A549 (cell line): ENCODE data around the gene RPS6KA2. TPM values are rescaled to one million over a fixed set of nuclear protein-coding genes. Genes with fewer than 3 reads are reported as not detected.

Experiments used
- ATAC-seq, 2 experiments: fragments of 200-7000 bp in 1 of 2; fragments of >200 bp in 1 of 2; cut with Nextera tagmentation in 1 of 2; cut with Tn5 transposase in 1 of 2; 3 replicates each; pipeline versions ENCODE4 v1.8.0 to v1.9.1; 2018 to 2020; ENCODE audit warnings: mild to moderate bottlenecking in 1 of 2, moderate library complexity in 1 of 2
- CTCF ChIA-PET: fragments of 300-600 bp; sonication (Branson Sonifier 250); formaldehyde crosslinking; extraction: SDS; loops from one replicate; lab custom pipeline; 2021; ENCODE audit warnings: antibody characterized with exemption, inconsistent platforms; lab: Yijun Ruan, JAX
- POLR2A ChIA-PET: fragments of 350-600 bp; formaldehyde crosslinking; extraction: SDS; loops from one replicate; lab custom pipeline; 2021; ENCODE audit warnings: antibody characterized with exemption, inconsistent platforms; lab: Yijun Ruan, JAX
- DNase-seq, 2 experiments: peaks; one replicate each; pipeline versions ENCODE4 v3.0.0 to v3.0.0-alpha.2; 2011 to 2016; ENCODE audit warnings: low read depth in 1 of 2, low spot score in 1 of 2
- FAIRE-seq: peaks from 2 replicates; lab custom pipeline; 2011; peaks lifted over from hg19 to GRCh38; lab: Jason Lieb, UNC
- H3K27ac ChIP-seq, 2 experiments: fragments of >200 bp; sonication (Bioruptor Twin); formaldehyde crosslinking; 3 replicates each; pipeline ENCODE4 v1.5.1; 2016 to 2017
- H3K4me1 ChIP-seq: fragments of >200 bp; sonication (Bioruptor Twin); formaldehyde crosslinking; 3 replicates; pipeline ENCODE4 v1.6.1; 2016
- H3K4me2 ChIP-seq: fragments of >200 bp; sonication (Bioruptor Twin); formaldehyde crosslinking; 3 replicates; pipeline ENCODE4 v1.6.1; 2016
- H3K4me3 ChIP-seq: fragments of >200 bp; sonication (Bioruptor Twin); formaldehyde crosslinking; 3 replicates; pipeline ENCODE4 v1.5.1; 2016
- H3K9me3 ChIP-seq: fragments of >200 bp; sonication (Bioruptor Twin); formaldehyde crosslinking; 3 replicates; pipeline ENCODE4 v1.6.1; 2016
- BCL3 ChIP-seq: fragments of >200 bp; sonication (Bioruptor Twin); formaldehyde crosslinking; IDR thresholded peaks from 3 replicates; pipeline ENCODE4 v1.6.1; 2016
- BHLHE40 ChIP-seq: IDR thresholded peaks from 2 replicates; pipeline ENCODE4 v1.6.1; 2012; ENCODE audit warnings: low read depth, low read length, inconsistent platforms
- CBX2 ChIP-seq: fragments of 200-600 bp; sonication (generic); IDR thresholded peaks from 2 replicates; pipeline ENCODE4 v1.6.1; 2016; ENCODE audit warnings: low read depth, mild to moderate bottlenecking, borderline replicate concordance
- CEBPB ChIP-seq, 2 experiments: fragments of >200 bp in 1 of 2; sonication (Bioruptor Twin) in 1 of 2; formaldehyde crosslinking in 1 of 2; IDR thresholded peaks; 2 replicates each; pipeline ENCODE4 v1.6.1; 2012 to 2016
- E2F6 ChIP-seq: IDR thresholded peaks from 2 replicates; pipeline ENCODE4 v1.6.1; 2012; ENCODE audit warnings: low read depth, borderline replicate concordance
- EHF ChIP-seq: fragments of 250-450 bp; sonication (Bioruptor Pico); IDR thresholded peaks from 2 replicates; pipeline ENCODE4 v1.5.0; 2020; ENCODE audit warnings: mild to moderate bottlenecking
- EP300 ChIP-seq, 2 experiments: fragments of >200 bp; sonication (Bioruptor Twin); formaldehyde crosslinking; IDR thresholded peaks; 2 replicates in 1 of 2; 3 replicates in 1 of 2; pipeline ENCODE4 v1.6.1; 2016 to 2017
- ESRRA ChIP-seq: fragments of 150-350 bp; IDR thresholded peaks from 2 replicates; pipeline ENCODE4 v1.6.1; 2014; ENCODE audit warnings: mild to moderate bottlenecking, low read length, borderline replicate concordance
- FOSL2 ChIP-seq, 2 experiments: fragments of 450-650 bp in 1 of 2; fragments of >200 bp in 1 of 2; sonication (Bioruptor Twin) in 1 of 2; formaldehyde crosslinking; IDR thresholded peaks; 2 replicates each; pipeline versions ENCODE4 v1.5.0 to v1.6.1; 2016 to 2020; ENCODE audit warnings: mild to moderate bottlenecking in 1 of 2, moderate library complexity in 1 of 2
- FOXS1 ChIP-seq: fragments of 250-450 bp; sonication (Bioruptor Pico); IDR thresholded peaks from 2 replicates; pipeline ENCODE4 v1.5.0; 2020; ENCODE audit warnings: mild to moderate bottlenecking, moderate library complexity
- GATA3 ChIP-seq: IDR thresholded peaks from 2 replicates; pipeline ENCODE4 v1.6.1; 2012; ENCODE audit warnings: borderline replicate concordance
- HDAC2 ChIP-seq: fragments of 200-600 bp; sonication (generic); IDR thresholded peaks from 2 replicates; pipeline ENCODE4 v1.6.1; 2016
- KDM1A ChIP-seq: fragments of 200-600 bp; sonication (generic); IDR thresholded peaks from 2 replicates; pipeline ENCODE4 v1.6.1; 2016; ENCODE audit warnings: low read depth, mild to moderate bottlenecking
- KDM5A ChIP-seq: fragments of 200-600 bp; sonication (generic); IDR thresholded peaks from 2 replicates; pipeline ENCODE4 v1.6.1; 2016; ENCODE audit warnings: antibody characterized with exemption, mild to moderate bottlenecking
- MYC ChIP-seq: IDR thresholded peaks from 2 replicates; pipeline ENCODE4 v1.6.1; 2012; ENCODE audit warnings: mild to moderate bottlenecking, inconsistent platforms, low read length, improper control_type of control experiment, borderline replicate concordance
- NFE2L2 ChIP-seq: fragments of 150-350 bp; conservative IDR thresholded peaks from 2 replicates; pipeline ENCODE4 v1.6.1; 2014; ENCODE audit warnings: low read length
- NPAS2 ChIP-seq: fragments of 250-450 bp; sonication (Bioruptor Pico); IDR thresholded peaks from 2 replicates; pipeline ENCODE4 v1.8.0; 2022; ENCODE audit warnings: mild to moderate bottlenecking, moderate library complexity, borderline replicate concordance
- PHF8 ChIP-seq: fragments of 200-600 bp; sonication (generic); IDR thresholded peaks from 2 replicates; pipeline ENCODE4 v1.6.1; 2016; ENCODE audit warnings: low read depth, mild to moderate bottlenecking, antibody characterized with exemption, moderate library complexity, borderline replicate concordance
- POLR2A ChIP-seq: IDR thresholded peaks from 2 replicates; pipeline ENCODE4 v1.6.1; 2012; ENCODE audit warnings: mild to moderate bottlenecking, low read length
- RCOR1 ChIP-seq: fragments of 150-350 bp; IDR thresholded peaks from 2 replicates; pipeline ENCODE4 v1.6.1; 2014; ENCODE audit warnings: antibody characterized with exemption, low read length, low read depth
- RFX5 ChIP-seq: fragments of 450-650 bp; IDR thresholded peaks from 2 replicates; pipeline ENCODE4 v1.7.1; 2014; ENCODE audit warnings: antibody characterized with exemption, mild to moderate bottlenecking, moderate library complexity
- SMC3 ChIP-seq: fragments of >200 bp; sonication (Bioruptor Twin); formaldehyde crosslinking; IDR thresholded peaks from 3 replicates; pipeline ENCODE4 v1.6.1; 2018; ENCODE audit warnings: inconsistent platforms
- ZC3H11A ChIP-seq: fragments of 450-650 bp; IDR thresholded peaks from 2 replicates; pipeline ENCODE4 v1.6.1; 2014; ENCODE audit warnings: antibody characterized with exemption, mild to moderate bottlenecking
- ZNF302 ChIP-seq: fragments of 250-450 bp; sonication (Bioruptor Pico); IDR thresholded peaks from 2 replicates; pipeline ENCODE4 v1.9.0; 2021; ENCODE audit warnings: inconsistent platforms, mild to moderate bottlenecking, moderate library complexity
- ZSCAN20 ChIP-seq: fragments of 250-450 bp; sonication (Bioruptor Pico); IDR thresholded peaks from 2 replicates; pipeline ENCODE4 v1.8.0; 2022; ENCODE audit warnings: mild to moderate bottlenecking, moderate library complexity
- WGBS: methylation state at CpG from one replicate; pipeline ENCODE4 v1.1.6; 2017; ENCODE audit errors: missing lambda C conversion rate; 5-methylcytosine and 5-hydroxymethylcytosine counted together
- polyA plus RNA-seq, 4 experiments: library from polyadenylated mRNA; depleted of rRNA in 3 of 4; stranded (reverse); fragments of >200 nt; fragmentation: RNase III in 1 of 4; extraction: RNeasy Plus Mini Kit Qiagen cat#74134 plus additional on column Dnase treatment in 1 of 4; gene quantifications; 2 replicates in 3 of 4; 3 replicates in 1 of 4; pipeline ENCODE4 v1.2.3, GENCODE V29; 2011 to 2017
- TF ChIP-seq, protein P1 (sequence below): fragments of >200 bp; sonication (Bioruptor Twin); formaldehyde crosslinking; IDR thresholded peaks from 2 replicates; pipeline ENCODE4 v1.6.1; 2016
- TF ChIP-seq, protein P2 (sequence below): fragments of 200-600 bp; sonication (generic); IDR thresholded peaks from 2 replicates; pipeline ENCODE4 v1.6.1; 2016; ENCODE audit warnings: antibody characterized with exemption, mild to moderate bottlenecking, moderate library complexity

RPS6KA2 gene
- polyA plus RNA-seq, 2 of the 4 experiments (the other 2 are of a cell fraction) = 0.19 TPM; not detected in 1

- Histone ChIP-seq H3K9me3 (no peaks in the 10 kb centered on the region), H3K4me1 (no peaks in the 10 kb centered on the region), H3K27ac (no peak overlapping the region)
- DNase-seq = no peak
- ChIA-PET CTCF (no interaction called here), POLR2A (no interaction called here)
- TF ChIP-seq CEBPB (IDR thresholded peaks at IDR 0.05) (no peak), KDM1A (no peak), EHF (CRISPR knock-in tag) (no peak), MYC (no peak), ESRRA (no peak), BHLHE40 (no peak), NFE2L2 (no peak), ZSCAN20 (CRISPR knock-in tag) (no peak), KDM5A (no peak), PHF8 (no peak), NPAS2 (no peak), SMC3 (no peak), RFX5 (no peak), EP300 (IDR thresholded peaks at IDR 0.05) (no peak), POLR2A (no peak), RCOR1 (no peak), FOSL2 (IDR thresholded peaks at IDR 0.05) (no peak), FOSL2 (CRISPR knock-in tag; IDR thresholded peaks at IDR 0.05) (no peak)
- TF ChIP-seq, protein P1, sequence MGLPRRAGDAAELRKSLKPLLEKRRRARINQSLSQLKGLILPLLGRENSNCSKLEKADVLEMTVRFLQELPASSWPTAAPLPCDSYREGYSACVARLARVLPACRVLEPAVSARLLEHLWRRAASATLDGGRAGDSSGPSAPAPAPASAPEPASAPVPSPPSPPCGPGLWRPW = no peak
- TF ChIP-seq, all 56 proteins: peak for 0
- no peak for FAIRE-seq
- H3K4me2 ChIP-seq = no peak overlapping the region
- WGBS = 33% methylated on average over 9 of the region's 10 CpGs
- no peak for ATAC-seq
- no peak overlapping the region for H3K4me3 ChIP-seq
Measured at GRCh38 chr6:166433096-166433495, 194.0 kb downstream of the RPS6KA2 start.

- POLR2A ChIA-PET = no interaction called here
- no peak for ATAC-seq
- no peak for TF ChIP-seq BCL3
- TF ChIP-seq HDAC2 = no peak
- TF ChIP-seq GATA3 = no peak
- no peak for TF ChIP-seq CBX2
- no peak for TF ChIP-seq ESRRA
- TF ChIP-seq POLR2A = no peak
- no peak for TF ChIP-seq E2F6
- TF ChIP-seq ZC3H11A = no peak
- TF ChIP-seq ZNF302 = no peak
- TF ChIP-seq, protein P2, sequence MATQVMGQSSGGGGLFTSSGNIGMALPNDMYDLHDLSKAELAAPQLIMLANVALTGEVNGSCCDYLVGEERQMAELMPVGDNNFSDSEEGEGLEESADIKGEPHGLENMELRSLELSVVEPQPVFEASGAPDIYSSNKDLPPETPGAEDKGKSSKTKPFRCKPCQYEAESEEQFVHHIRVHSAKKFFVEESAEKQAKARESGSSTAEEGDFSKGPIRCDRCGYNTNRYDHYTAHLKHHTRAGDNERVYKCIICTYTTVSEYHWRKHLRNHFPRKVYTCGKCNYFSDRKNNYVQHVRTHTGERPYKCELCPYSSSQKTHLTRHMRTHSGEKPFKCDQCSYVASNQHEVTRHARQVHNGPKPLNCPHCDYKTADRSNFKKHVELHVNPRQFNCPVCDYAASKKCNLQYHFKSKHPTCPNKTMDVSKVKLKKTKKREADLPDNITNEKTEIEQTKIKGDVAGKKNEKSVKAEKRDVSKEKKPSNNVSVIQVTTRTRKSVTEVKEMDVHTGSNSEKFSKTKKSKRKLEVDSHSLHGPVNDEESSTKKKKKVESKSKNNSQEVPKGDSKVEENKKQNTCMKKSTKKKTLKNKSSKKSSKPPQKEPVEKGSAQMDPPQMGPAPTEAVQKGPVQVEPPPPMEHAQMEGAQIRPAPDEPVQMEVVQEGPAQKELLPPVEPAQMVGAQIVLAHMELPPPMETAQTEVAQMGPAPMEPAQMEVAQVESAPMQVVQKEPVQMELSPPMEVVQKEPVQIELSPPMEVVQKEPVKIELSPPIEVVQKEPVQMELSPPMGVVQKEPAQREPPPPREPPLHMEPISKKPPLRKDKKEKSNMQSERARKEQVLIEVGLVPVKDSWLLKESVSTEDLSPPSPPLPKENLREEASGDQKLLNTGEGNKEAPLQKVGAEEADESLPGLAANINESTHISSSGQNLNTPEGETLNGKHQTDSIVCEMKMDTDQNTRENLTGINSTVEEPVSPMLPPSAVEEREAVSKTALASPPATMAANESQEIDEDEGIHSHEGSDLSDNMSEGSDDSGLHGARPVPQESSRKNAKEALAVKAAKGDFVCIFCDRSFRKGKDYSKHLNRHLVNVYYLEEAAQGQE = no peak
- TF ChIP-seq FOXS1 (CRISPR knock-in tag) = no peak
- Histone ChIP-seq H3K4me2 (no peak overlapping the region), H3K27ac (no peak overlapping the region), H3K9me3 (no peaks in the 10 kb centered on the region), H3K4me1 (no peaks in the 10 kb centered on the region), H3K4me3 (no peak overlapping the region)
- CTCF ChIA-PET = no interaction called here
- no peak for FAIRE-seq
- WGBS = 58% methylated on average over 12 of the region's 17 CpGs
- DNase-seq = no peak
Measured at GRCh38 chr6:166430269-166430668, 196.8 kb downstream of the RPS6KA2 start.
